ENCODE results near the gene SGPP2. TPM values are rescaled to one million over a fixed set of nuclear protein-coding genes. Genes with fewer than 3 reads are reported as not detected.
A peak's percentile ranks its signal among the peaks of the same experiment; 100 is the strongest.
"Not testable (repeated sequence)": the region's sequence is repeated elsewhere in the genome, so short reads cannot be mapped to it uniquely, and the experiment has no call there.

The SGPP2 gene
- total RNA-seq, 2 experiments from 2014 or later = 2.7 to 3.1 TPM

GRCh38 chr2:222568865-222569264, 144.5 kb downstream of the SGPP2 start:
- Mint-ChIP-seq H3K27ac (no peak overlapping the region), H3K27me3 (no peaks in the 10 kb centered on the region), H3K36me3 (ENCODE audit: low read depth) (peaks cover 32% of the 10 kb centered on the region), H3K9me3 (no peaks in the 10 kb centered on the region), H3K4me3 (no peak overlapping the region), H3K4me1 (peaks cover 17% of the 10 kb centered on the region)
- ChIA-PET CTCF (no interaction called here), POLR2A (no interaction called here)
- no peak for DNase-seq

- peaks cover 23% of the 10 kb centered on the region for H3K4me1 Mint-ChIP-seq
These were observed 145.5 kb downstream of the SGPP2 start for GRCh38 chr2:222569826-222570225.

GRCh38 chr2:222572264-222572721, 147.9 kb downstream of the SGPP2 start:
- Mint-ChIP-seq H3K4me1 (peaks cover 23% of the 10 kb centered on the region), H3K27ac (peak overlapping the region; percentile 60), H3K4me3 (no peak overlapping the region), H3K36me3 (ENCODE audit: low read depth) (peaks cover 29% of the 10 kb centered on the region), H3K27me3 (no peaks in the 10 kb centered on the region), H3K9me3 (no peaks in the 10 kb centered on the region)
- no peak for DNase-seq
- POLR2A ChIA-PET = no interaction called here
- CTCF ChIA-PET = no interaction called here

More at GRCh38 chr2:222569826-222570225, 145.5 kb downstream of the SGPP2 start:
- Mint-ChIP-seq H3K9me3 (no peaks in the 10 kb centered on the region), H3K27me3 (no peaks in the 10 kb centered on the region), H3K4me3 (no peak overlapping the region), H3K36me3 (ENCODE audit: low read depth) (peaks cover 37% of the 10 kb centered on the region), H3K27ac (no peak overlapping the region)
- POLR2A ChIA-PET = no interaction called here
- no peak for DNase-seq
- CTCF ChIA-PET = no interaction called here

- POLR2A ChIA-PET = no interaction called here
- H3K4me3 Mint-ChIP-seq = no peak overlapping the region
- H3K27me3 Mint-ChIP-seq = no peaks in the 10 kb centered on the region
- H3K36me3 Mint-ChIP-seq (ENCODE audit: low read depth) = peaks cover 27% of the 10 kb centered on the region
- DNase-seq = no peak
- CTCF ChIA-PET = no interaction called here
- H3K4me1 Mint-ChIP-seq = peaks cover 23% of the 10 kb centered on the region
- H3K27ac Mint-ChIP-seq = peak overlapping the region; percentile 60
- no peaks in the 10 kb centered on the region for H3K9me3 Mint-ChIP-seq
These were observed 148.4 kb downstream of the SGPP2 start for GRCh38 chr2:222572751-222573174.

- Mint-ChIP-seq H3K27me3 (no peaks in the 10 kb centered on the region), H3K4me1 (peaks cover 25% of the 10 kb centered on the region), H3K4me3 (no peak overlapping the region), H3K36me3 (ENCODE audit: low read depth) (peaks cover 28% of the 10 kb centered on the region), H3K27ac (no peak overlapping the region), H3K9me3 (no peaks in the 10 kb centered on the region)
- DNase-seq = no peak
- ChIA-PET CTCF (no interaction called here), POLR2A (no interaction called here)
These were observed 151.3 kb downstream of the SGPP2 start for GRCh38 chr2:222575618-222576017.

- POLR2A ChIA-PET = no interaction called here
- H3K36me3 Mint-ChIP-seq (ENCODE audit: low read depth) = peaks cover 26% of the 10 kb centered on the region
These were observed 152.1 kb downstream of the SGPP2 start for GRCh38 chr2:222576171-222577081.

GRCh38 chr2:222577341-222577740, 153.0 kb downstream of the SGPP2 start:
- DNase-seq = no peak
- Mint-ChIP-seq H3K4me1 (peaks cover 20% of the 10 kb centered on the region), H3K4me3 (no peak overlapping the region), H3K27ac (no peak overlapping the region), H3K9me3 (no peaks in the 10 kb centered on the region), H3K36me3 (ENCODE audit: low read depth) (peaks cover 21% of the 10 kb centered on the region), H3K27me3 (no peaks in the 10 kb centered on the region)
- ChIA-PET CTCF (no interaction called here), POLR2A (no interaction called here)

More at GRCh38 chr2:222576171-222577081, 152.1 kb downstream of the SGPP2 start:
- Mint-ChIP-seq H3K9me3 (no peaks in the 10 kb centered on the region), H3K4me3 (no peak overlapping the region), H3K27ac (no peak overlapping the region), H3K27me3 (no peaks in the 10 kb centered on the region), H3K4me1 (peaks cover 26% of the 10 kb centered on the region)
- CTCF ChIA-PET = no interaction called here
- DNase-seq = no peak

- POLR2A ChIA-PET = interaction anchor here (1.1 kb wide), 1 partner anchor 73 kb away, joined by 3 read pairs; the partner anchor contains the start of gene FARSB
- CTCF ChIA-PET = interaction anchor here (0.7 kb wide), 2 partner anchors 18 to 83 kb away, joined by 3 read pairs; no protein-coding TSS in a partner anchor
- DNase-seq = no peak
- no peak overlapping the region for H3K4me3 Mint-ChIP-seq
- H3K27me3 Mint-ChIP-seq = no peaks in the 10 kb centered on the region
- peaks cover 2% of the 10 kb centered on the region for H3K4me1 Mint-ChIP-seq
- no peaks in the 10 kb centered on the region for H3K9me3 Mint-ChIP-seq
- no peak overlapping the region for H3K27ac Mint-ChIP-seq
- H3K36me3 Mint-ChIP-seq (ENCODE audit: low read depth) = peaks cover 42% of the 10 kb centered on the region
These were observed 158.6 kb downstream of the SGPP2 start for GRCh38 chr2:222582928-222583327.

- H3K27me3 Mint-ChIP-seq, POLR2A ChIA-PET, H3K9me3 Mint-ChIP-seq, H3K4me3 Mint-ChIP-seq, H3K27ac Mint-ChIP-seq, DNase-seq, H3K4me1 Mint-ChIP-seq: not testable (repeated sequence)
- H3K36me3 Mint-ChIP-seq (ENCODE audit: low read depth) = peaks cover 47% of the 10 kb centered on the region
- CTCF ChIA-PET = interaction anchor here (1.4 kb wide), 1 partner anchor 14 kb away, joined by 3 read pairs; no protein-coding TSS in a partner anchor
These were observed 160.2 kb downstream of the SGPP2 start for GRCh38 chr2:222584589-222584988.

GRCh38 chr2:222591661-222592060, 167.3 kb downstream of the SGPP2 start:
- ChIA-PET POLR2A (no interaction called here), CTCF (no interaction called here)
- Mint-ChIP-seq H3K27ac (no peak overlapping the region), H3K4me1 (no peaks in the 10 kb centered on the region), H3K4me3 (no peak overlapping the region), H3K27me3 (no peaks in the 10 kb centered on the region), H3K36me3 (ENCODE audit: low read depth) (peaks cover 61% of the 10 kb centered on the region), H3K9me3 (peaks cover 4% of the 10 kb centered on the region)
- no peak for DNase-seq

GRCh38 chr2:222592176-222592575, 167.8 kb downstream of the SGPP2 start:
- Mint-ChIP-seq H3K4me3 (no peak overlapping the region), H3K27ac (no peak overlapping the region), H3K4me1 (no peaks in the 10 kb centered on the region), H3K36me3 (ENCODE audit: low read depth) (peaks cover 56% of the 10 kb centered on the region), H3K9me3 (peaks cover 4% of the 10 kb centered on the region), H3K27me3 (no peaks in the 10 kb centered on the region)
- POLR2A ChIA-PET = no interaction called here
- DNase-seq = no peak
- CTCF ChIA-PET = interaction anchor here (0.8 kb wide), 1 partner anchor 51 kb away, joined by 3 read pairs; no protein-coding TSS in a partner anchor

GRCh38 chr2:222594679-222595078, 170.3 kb downstream of the SGPP2 start:
- Mint-ChIP-seq H3K36me3 (ENCODE audit: low read depth) (peaks cover 59% of the 10 kb centered on the region), H3K27ac (no peak overlapping the region), H3K4me3 (no peak overlapping the region), H3K9me3 (peaks cover 3% of the 10 kb centered on the region), H3K4me1 (no peaks in the 10 kb centered on the region), H3K27me3 (no peaks in the 10 kb centered on the region)
- ChIA-PET POLR2A (no interaction called here), CTCF (no interaction called here)
- no peak for DNase-seq

- DNase-seq = no peak
- no peak overlapping the region for H3K27ac Mint-ChIP-seq
- POLR2A ChIA-PET = no interaction called here
- H3K4me1 Mint-ChIP-seq = no peaks in the 10 kb centered on the region
- no peak overlapping the region for H3K4me3 Mint-ChIP-seq
- H3K9me3 Mint-ChIP-seq = no peaks in the 10 kb centered on the region
- peaks cover 56% of the 10 kb centered on the region for H3K36me3 Mint-ChIP-seq (ENCODE audit: low read depth)
- CTCF ChIA-PET = no interaction called here
- no peaks in the 10 kb centered on the region for H3K27me3 Mint-ChIP-seq
These were observed 171.2 kb downstream of the SGPP2 start for GRCh38 chr2:222595581-222595980.

- Mint-ChIP-seq H3K4me3 (no peak overlapping the region), H3K27ac (no peak overlapping the region), H3K27me3 (no peaks in the 10 kb centered on the region), H3K36me3 (ENCODE audit: low read depth) (peaks cover 33% of the 10 kb centered on the region), H3K4me1 (no peaks in the 10 kb centered on the region), H3K9me3 (no peaks in the 10 kb centered on the region)
- ChIA-PET CTCF (interaction anchor here (1.8 to 1.9 kb wide), 2 partner anchors 16 to 36 kb away, joined by 3 to 6 read pairs; no protein-coding TSS in a partner anchor), POLR2A (no interaction called here)
- no peak for DNase-seq
These were observed 174.3 kb downstream of the SGPP2 start for GRCh38 chr2:222598611-222599010.

Data from activated CD4-positive, alpha-beta memory T cell treated with anti-CD3 and anti-CD28 coated beads, Interleukin-2, amount 10 ng/mL, durations not matched to agents 7 days and 5 days (primary cell).